LNCaP clone FGC (cell line): ENCODE results near the gene ST3GAL3.

Experiments used
- DNase-seq: peaks from one replicate; pipeline ENCODE4 v3.0.0-alpha.2; 2011; ENCODE audit warnings: low read depth
- H3K4me3 ChIP-seq: 2 replicates; pipeline ENCODE4 v1.5.1; 2011; ENCODE audit warnings: mild to moderate bottlenecking, low read depth, low read length, control low read depth
- CTCF ChIP-seq: IDR thresholded peaks from 2 replicates; pipeline ENCODE4 v1.5.1; 2012; ENCODE audit warnings: mild to moderate bottlenecking; ENCODE audit not compliant: control insufficient read depth, insufficient read depth; ENCODE audit errors: extremely low read depth

ST3GAL3 gene

GRCh38 chr1:43803105-43803504, 95.8 kb downstream of the ST3GAL3 start:
- TF ChIP-seq CTCF: no peak
- no peak for DNase-seq
- no peak overlapping the region for H3K4me3 ChIP-seq

GRCh38 chr1:43803646-43804045, 96.3 kb downstream of the ST3GAL3 start:
- H3K4me3 ChIP-seq: no peak overlapping the region
- no peak for TF ChIP-seq CTCF
- no peak for DNase-seq

- H3K4me3 ChIP-seq: no peak overlapping the region
- TF ChIP-seq CTCF: no peak
- no peak for DNase-seq
Measured at GRCh38 chr1:43804569-43804968, 97.2 kb downstream of the ST3GAL3 start.

GRCh38 chr1:43805340-43805739, 98.0 kb downstream of the ST3GAL3 start:
- no peak for DNase-seq
- no peak for TF ChIP-seq CTCF
- no peak overlapping the region for H3K4me3 ChIP-seq

GRCh38 chr1:43806183-43806582, 98.8 kb downstream of the ST3GAL3 start:
- no peak for TF ChIP-seq CTCF
- no peak for DNase-seq
- H3K4me3 ChIP-seq: no peak overlapping the region

- TF ChIP-seq CTCF: no peak
- DNase-seq: no peak
- H3K4me3 ChIP-seq: no peak overlapping the region
Measured at GRCh38 chr1:43809097-43809673, 101.8 kb downstream of the ST3GAL3 start.

GRCh38 chr1:43812579-43812978, 105.2 kb downstream of the ST3GAL3 start:
- no peak for DNase-seq
- TF ChIP-seq CTCF: no peak
- H3K4me3 ChIP-seq: no peak overlapping the region
